GM18502 (cell line): Measurements from ENCODE around the gene LY6G6F.

Source experiments
- ATAC-seq: cut with Tn5 transposase; IDR thresholded peaks from one replicate; pipeline ENCODE4 v1.9.1; 2021; ENCODE audit warnings: mild to moderate bottlenecking; ENCODE audit not compliant: unreplicated experiment, poor library complexity

LY6G6F gene

GRCh38 chr6:31722173-31722572 is 15.5 kb downstream of the LY6G6F start:
- no peak for ATAC-seq

GRCh38 chr6:31723245-31723979 is 16.7 kb downstream of the LY6G6F start, which contains the start of gene MPIG6B:
TSS of gene MPIG6B (plus strand) at chr6:31723373. CDS start at chr6:31723384, 11 bp downstream.
- ATAC-seq, result no peak

GRCh38 chr6:31723980-31724691 is 17.5 kb downstream of the LY6G6F start:
- no peak for ATAC-seq

GRCh38 chr6:31725502-31726350 is 19.1 kb downstream of the LY6G6F start:
- no peak for ATAC-seq

GRCh38 chr6:31727034-31727716 is 20.5 kb downstream of the LY6G6F start:
- peak; percentile 51 for ATAC-seq

- no peak for ATAC-seq
Measured at GRCh38 chr6:31727717-31728671, 21.3 kb downstream of the LY6G6F start.

- ATAC-seq, result peak; percentile 11
Measured at GRCh38 chr6:31728767-31729514, 22.3 kb downstream of the LY6G6F start, which contains the start of gene DDAH2. TSS of gene DDAH2 (minus strand) at chr6:31729299. CDS start at chr6:31729161, 138 bp downstream.

- ATAC-seq, result peak; percentile 64
Measured at GRCh38 chr6:31729515-31729978, 22.9 kb downstream of the LY6G6F start.

- peak; percentile 34 for ATAC-seq
Measured at GRCh38 chr6:31729979-31730630, 23.4 kb downstream of the LY6G6F start.

- no peak for ATAC-seq
Measured at GRCh38 chr6:31730631-31731086, 24.0 kb downstream of the LY6G6F start.

- no peak for ATAC-seq
Measured at GRCh38 chr6:31732029-31732428, 25.4 kb downstream of the LY6G6F start.

- ATAC-seq, result no peak
Measured at GRCh38 chr6:31733734-31734133, 27.1 kb downstream of the LY6G6F start.

- no peak for ATAC-seq
Measured at GRCh38 chr6:31734247-31734820, 27.7 kb downstream of the LY6G6F start.

- ATAC-seq, result peak; percentile 35
Measured at GRCh38 chr6:31734821-31735406, 28.2 kb downstream of the LY6G6F start.

- ATAC-seq, result no peak
Measured at GRCh38 chr6:31736021-31736767, 29.5 kb downstream of the LY6G6F start, which contains the start of gene CLIC1. TSS of gene CLIC1 (minus strand) at chr6:31736530. CDS start at chr6:31736300, 230 bp downstream.

GRCh38 chr6:31736768-31737314 is 30.2 kb downstream of the LY6G6F start:
- ATAC-seq, result no peak
